Measurements from ENCODE around the gene SBF2. TPM values are rescaled to one million over a fixed set of nuclear protein-coding genes. Genes with fewer than 3 reads are reported as not detected.

Gene SBF2
- total RNA-seq, 1 experiment from 2014 or later: 31.3 TPM

GRCh38 chr11:10064828-10065227, 229.2 kb downstream of the SBF2 start:
- Histone ChIP-seq H3K9me2 (replicated peaks; ENCODE audit: low read length) (no peaks in the 10 kb centered on the region), H3K27ac (ENCODE audit: low read length) (no peak overlapping the region), H3K9ac (ENCODE audit: low read length) (no peak overlapping the region), H2AFZ (ENCODE audit: low read length) (no peak overlapping the region), H3K27me3 (ENCODE audit: low read length) (no peaks in the 10 kb centered on the region), H3K79me2 (ENCODE audit: low read length) (0 out of 2 replicates have a peak, but pooled peaks cover 6% of the 10 kb centered on the region), H4K20me1 (ENCODE audit: low read length) (no peaks in the 10 kb centered on the region), H3K4me3 (ENCODE audit: low read length) (no peak overlapping the region), H3K4me1 (ENCODE audit: insufficient read depth, low read length) (peaks cover 8% of the 10 kb centered on the region; the same call in 1 of the 2 replicates), H3F3A (ENCODE audit: low read length, unreplicated experiment) (no peaks in the 10 kb centered on the region), H3K36me3 (ENCODE audit: low read depth, low read length) (no peaks in the 10 kb centered on the region), H3K4me2 (ENCODE audit: low read length) (0 out of 2 replicates have a peak overlapping the region, but pooled peaks have one; percentile 12), H3K9me3 (ENCODE audit: low read length) (no peaks in the 10 kb centered on the region)
- ChIA-PET POLR2A (ENCODE audit: unreplicated experiment) (no interaction called here), CTCF (no interaction called here)
- no peak for DNase-seq
- no TSS peak for BruUV-seq (replicated peaks)
- peak; percentile 42; the same call in 1 of the 2 replicates for ATAC-seq
- intact Hi-C loops (cut with micrococcal nuclease): no loop called here
- no peak for TF ChIP-seq EZH2 (IDR thresholded peaks at IDR 0.05; ENCODE audit: low read length, unreplicated experiment)
- TF ChIP-seq CTCF (conservative IDR thresholded peaks at IDR 0.05; ENCODE audit: low read depth, low read length): no peak
- no peak for TF ChIP-seq EZH2phosphoT487 (IDR thresholded peaks at IDR 0.05; ENCODE audit: borderline replicate concordance, low read length)

- ATAC-seq (peak; percentile 62; the same call in 1 of the 2 replicates), DNase-seq (peak; percentile 38)
- no peak for TF ChIP-seq CTCF (conservative IDR thresholded peaks at IDR 0.05; ENCODE audit: low read depth, low read length)
- TF ChIP-seq EZH2 (IDR thresholded peaks at IDR 0.05; ENCODE audit: low read length, unreplicated experiment): no peak
- no peak for TF ChIP-seq EZH2phosphoT487 (IDR thresholded peaks at IDR 0.05; ENCODE audit: borderline replicate concordance, low read length)
- Histone ChIP-seq H2AFZ (ENCODE audit: low read length) (no peak overlapping the region), H3K4me3 (ENCODE audit: low read length) (0 out of 2 replicates have a peak overlapping the region, but pooled peaks have one; percentile 16), H3K9ac (ENCODE audit: low read length) (no peak overlapping the region), H3K27me3 (ENCODE audit: low read length) (no peaks in the 10 kb centered on the region), H3K4me1 (ENCODE audit: insufficient read depth, low read length) (peaks cover 12% of the 10 kb centered on the region), H3K36me3 (ENCODE audit: low read depth, low read length) (no peaks in the 10 kb centered on the region), H3K9me2 (replicated peaks; ENCODE audit: low read length) (no peaks in the 10 kb centered on the region), H4K20me1 (ENCODE audit: low read length) (no peaks in the 10 kb centered on the region), H3F3A (ENCODE audit: low read length, unreplicated experiment) (no peaks in the 10 kb centered on the region), H3K9me3 (ENCODE audit: low read length) (no peaks in the 10 kb centered on the region), H3K4me2 (ENCODE audit: low read length) (peak overlapping the region; percentile 64), H3K27ac (ENCODE audit: low read length) (peak overlapping the region; percentile 6; the same call in 1 of the 2 replicates), H3K79me2 (ENCODE audit: low read length) (peaks cover 12% of the 10 kb centered on the region)
- POLR2A ChIA-PET (ENCODE audit: unreplicated experiment): no interaction called here
- CTCF ChIA-PET: no interaction called here
- no TSS peak for BruUV-seq (replicated peaks)
- intact Hi-C loops (cut with micrococcal nuclease): no loop called here
Measured at GRCh38 chr11:10058356-10058755, 235.7 kb downstream of the SBF2 start.

- Histone ChIP-seq H3K9me3 (ENCODE audit: low read length) (no peaks in the 10 kb centered on the region), H3K9ac (ENCODE audit: low read length) (no peak overlapping the region), H3K9me2 (replicated peaks; ENCODE audit: low read length) (no peaks in the 10 kb centered on the region), H2AFZ (ENCODE audit: low read length) (no peak overlapping the region), H3K27me3 (ENCODE audit: low read length) (no peaks in the 10 kb centered on the region), H3K4me2 (ENCODE audit: low read length) (no peak overlapping the region), H3F3A (ENCODE audit: low read length, unreplicated experiment) (no peaks in the 10 kb centered on the region), H3K79me2 (ENCODE audit: low read length) (no peaks in the 10 kb centered on the region), H3K27ac (ENCODE audit: low read length) (no peak overlapping the region), H4K20me1 (ENCODE audit: low read length) (no peaks in the 10 kb centered on the region), H3K4me3 (ENCODE audit: low read length) (no peak overlapping the region), H3K36me3 (ENCODE audit: low read depth, low read length) (no peaks in the 10 kb centered on the region), H3K4me1 (ENCODE audit: insufficient read depth, low read length) (peaks cover 22% of the 10 kb centered on the region)
- ATAC-seq (no peak), DNase-seq (no peak)
- POLR2A ChIA-PET (ENCODE audit: unreplicated experiment): no interaction called here
- intact Hi-C loops (cut with micrococcal nuclease): loop anchor here (5.0 kb wide), 1 partner anchor 45 kb away; no protein-coding TSS in a partner anchor
- TF ChIP-seq EZH2phosphoT487 (IDR thresholded peaks at IDR 0.05; ENCODE audit: borderline replicate concordance, low read length) (no peak), EZH2 (IDR thresholded peaks at IDR 0.05; ENCODE audit: low read length, unreplicated experiment) (no peak), CTCF (conservative IDR thresholded peaks at IDR 0.05; ENCODE audit: low read depth, low read length) (no peak)
- no TSS peak for BruUV-seq (replicated peaks)
- CTCF ChIA-PET: no interaction called here
Measured at GRCh38 chr11:10051868-10052586, 242.0 kb downstream of the SBF2 start.
